ENCODE measurements around the gene HIVEP3.

DNA sequence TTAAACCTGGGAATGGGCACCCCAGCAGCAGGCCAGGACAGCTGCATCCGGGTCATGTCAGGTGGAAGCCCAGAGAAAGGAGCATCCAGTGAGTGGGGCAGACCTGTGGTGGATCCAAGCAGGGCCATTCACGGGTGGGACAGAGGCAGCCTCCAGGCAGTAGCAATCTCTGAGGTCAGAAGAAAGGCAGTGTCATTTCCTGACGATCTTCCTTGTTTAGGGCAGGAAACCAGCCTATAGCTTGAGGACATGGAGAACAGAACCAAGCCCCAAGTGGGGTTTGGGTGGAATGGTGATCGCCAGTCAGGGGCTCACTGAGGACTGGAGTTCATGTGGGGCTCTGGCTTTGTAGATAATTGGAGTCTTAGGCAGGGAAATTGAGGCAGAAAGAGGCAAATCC is 209.4 kb downstream of the HIVEP3 start:
- TF ChIP-seq, protein P1, sequence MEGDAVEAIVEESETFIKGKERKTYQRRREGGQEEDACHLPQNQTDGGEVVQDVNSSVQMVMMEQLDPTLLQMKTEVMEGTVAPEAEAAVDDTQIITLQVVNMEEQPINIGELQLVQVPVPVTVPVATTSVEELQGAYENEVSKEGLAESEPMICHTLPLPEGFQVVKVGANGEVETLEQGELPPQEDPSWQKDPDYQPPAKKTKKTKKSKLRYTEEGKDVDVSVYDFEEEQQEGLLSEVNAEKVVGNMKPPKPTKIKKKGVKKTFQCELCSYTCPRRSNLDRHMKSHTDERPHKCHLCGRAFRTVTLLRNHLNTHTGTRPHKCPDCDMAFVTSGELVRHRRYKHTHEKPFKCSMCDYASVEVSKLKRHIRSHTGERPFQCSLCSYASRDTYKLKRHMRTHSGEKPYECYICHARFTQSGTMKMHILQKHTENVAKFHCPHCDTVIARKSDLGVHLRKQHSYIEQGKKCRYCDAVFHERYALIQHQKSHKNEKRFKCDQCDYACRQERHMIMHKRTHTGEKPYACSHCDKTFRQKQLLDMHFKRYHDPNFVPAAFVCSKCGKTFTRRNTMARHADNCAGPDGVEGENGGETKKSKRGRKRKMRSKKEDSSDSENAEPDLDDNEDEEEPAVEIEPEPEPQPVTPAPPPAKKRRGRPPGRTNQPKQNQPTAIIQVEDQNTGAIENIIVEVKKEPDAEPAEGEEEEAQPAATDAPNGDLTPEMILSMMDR (IDR thresholded peaks at IDR 0.05): no peak
- TF ChIP-seq, protein P2, sequence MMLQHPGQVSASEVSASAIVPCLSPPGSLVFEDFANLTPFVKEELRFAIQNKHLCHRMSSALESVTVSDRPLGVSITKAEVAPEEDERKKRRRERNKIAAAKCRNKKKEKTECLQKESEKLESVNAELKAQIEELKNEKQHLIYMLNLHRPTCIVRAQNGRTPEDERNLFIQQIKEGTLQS (CRISPR knock-in tag; conservative IDR thresholded peaks at IDR 0.05): no peak

All from WTC11 (cell line).